ENCODE measurements around the gene LACTB.

DNA sequence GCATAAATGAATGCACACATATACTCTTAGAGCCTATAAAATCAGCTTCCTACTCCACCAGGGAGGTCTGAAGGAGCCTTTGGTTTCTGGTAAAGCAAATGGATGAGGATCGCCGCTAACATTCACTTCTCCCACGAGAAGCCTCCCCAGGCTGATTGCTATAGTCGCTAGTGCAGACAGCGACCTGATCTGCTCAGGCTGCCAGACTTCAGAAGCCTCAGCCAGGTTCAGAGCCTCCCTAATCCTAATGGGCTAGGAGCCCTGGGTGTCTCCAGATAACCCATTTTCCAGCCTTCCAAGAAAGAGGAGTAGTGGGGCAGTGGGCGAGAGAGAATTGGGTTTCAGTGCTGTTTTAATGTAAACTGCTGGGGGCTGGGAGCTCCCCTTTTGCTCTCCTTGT is 43.7 kb upstream of the LACTB start:
- TF ChIP-seq, protein P1, sequence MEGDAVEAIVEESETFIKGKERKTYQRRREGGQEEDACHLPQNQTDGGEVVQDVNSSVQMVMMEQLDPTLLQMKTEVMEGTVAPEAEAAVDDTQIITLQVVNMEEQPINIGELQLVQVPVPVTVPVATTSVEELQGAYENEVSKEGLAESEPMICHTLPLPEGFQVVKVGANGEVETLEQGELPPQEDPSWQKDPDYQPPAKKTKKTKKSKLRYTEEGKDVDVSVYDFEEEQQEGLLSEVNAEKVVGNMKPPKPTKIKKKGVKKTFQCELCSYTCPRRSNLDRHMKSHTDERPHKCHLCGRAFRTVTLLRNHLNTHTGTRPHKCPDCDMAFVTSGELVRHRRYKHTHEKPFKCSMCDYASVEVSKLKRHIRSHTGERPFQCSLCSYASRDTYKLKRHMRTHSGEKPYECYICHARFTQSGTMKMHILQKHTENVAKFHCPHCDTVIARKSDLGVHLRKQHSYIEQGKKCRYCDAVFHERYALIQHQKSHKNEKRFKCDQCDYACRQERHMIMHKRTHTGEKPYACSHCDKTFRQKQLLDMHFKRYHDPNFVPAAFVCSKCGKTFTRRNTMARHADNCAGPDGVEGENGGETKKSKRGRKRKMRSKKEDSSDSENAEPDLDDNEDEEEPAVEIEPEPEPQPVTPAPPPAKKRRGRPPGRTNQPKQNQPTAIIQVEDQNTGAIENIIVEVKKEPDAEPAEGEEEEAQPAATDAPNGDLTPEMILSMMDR (IDR thresholded peaks at IDR 0.05 in 2 of 3, conservative IDR thresholded peaks at IDR 0.05 in 1 of 3; ENCODE audit: control insufficient read depth in 2 of 3, extremely low read depth in 1 of 3, insufficient read depth in 1 of 3, low read depth in 3 of 3, low read length in 3 of 3), result no peak
- no peak for TF ChIP-seq TAF1 (IDR thresholded peaks at IDR 0.05; ENCODE audit: borderline replicate concordance, low read depth, low read length)
- TF ChIP-seq CEBPB (IDR thresholded peaks at IDR 0.05; ENCODE audit: borderline replicate concordance in 1 of 2, low read depth in 2 of 2, low read length in 2 of 2), result no peak
- no peak for TF ChIP-seq YY1 (IDR thresholded peaks at IDR 0.05; ENCODE audit: low read depth, low read length)
- no peak for TF ChIP-seq CBX5 (IDR thresholded peaks at IDR 0.05; ENCODE audit: low read depth)
- TF ChIP-seq ZNF592 (IDR thresholded peaks at IDR 0.05), result no peak
